Endometrial microvascular endothelial cells (primary cell): ENCODE data around the gene DOK7. TPM values are rescaled to one million over a fixed set of nuclear protein-coding genes. Genes with fewer than 3 reads are reported as not detected.

Experiments used
- in situ Hi-C: cut with HindIII; loops from 2 replicates; pipeline ENCODE4 v1.10.0; 2017; ENCODE audit warnings: low sequenced_read_pairs, low pct_unique_long_range_greater_than_20kb; ENCODE audit errors: inconsistent ontology term
- total RNA-seq: library from RNA; depleted of rRNA; stranded (reverse); fragments of >200 nt; gene quantifications from one replicate; pipeline ENCODE4 v1.2.3, GENCODE V29; 2015; ENCODE audit errors: inconsistent ontology term

DOK7 gene
- total RNA-seq, 1 donor from 2014 or later: not detected

DNA sequence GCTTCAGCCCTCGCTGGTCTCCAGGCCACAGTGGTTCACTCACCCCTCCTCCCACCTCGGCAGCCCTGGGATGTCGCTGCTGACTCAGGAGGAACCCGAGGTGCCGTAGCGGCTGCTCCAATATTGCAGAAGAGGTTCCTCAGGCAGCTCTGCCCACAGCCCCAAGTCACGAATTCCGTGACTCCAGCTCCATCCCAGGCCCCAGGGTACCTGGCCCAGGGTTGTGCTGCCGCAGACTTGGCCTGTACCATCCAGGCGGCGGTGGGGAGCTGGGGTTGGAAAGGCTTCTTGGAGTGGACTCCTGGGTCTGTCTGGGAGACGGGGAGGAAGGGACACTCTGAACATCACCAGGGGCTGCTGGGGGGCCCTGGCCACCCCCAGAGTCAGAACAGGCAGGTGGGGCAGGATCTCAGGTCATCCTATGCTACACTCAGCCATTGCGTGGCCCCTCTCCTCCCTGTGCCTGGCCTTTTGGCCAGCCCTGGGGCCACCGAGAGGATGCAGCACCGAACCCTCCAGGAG lies 22.1 kb upstream of the DOK7 start:
- in situ Hi-C loops: no loop called here

DNA sequence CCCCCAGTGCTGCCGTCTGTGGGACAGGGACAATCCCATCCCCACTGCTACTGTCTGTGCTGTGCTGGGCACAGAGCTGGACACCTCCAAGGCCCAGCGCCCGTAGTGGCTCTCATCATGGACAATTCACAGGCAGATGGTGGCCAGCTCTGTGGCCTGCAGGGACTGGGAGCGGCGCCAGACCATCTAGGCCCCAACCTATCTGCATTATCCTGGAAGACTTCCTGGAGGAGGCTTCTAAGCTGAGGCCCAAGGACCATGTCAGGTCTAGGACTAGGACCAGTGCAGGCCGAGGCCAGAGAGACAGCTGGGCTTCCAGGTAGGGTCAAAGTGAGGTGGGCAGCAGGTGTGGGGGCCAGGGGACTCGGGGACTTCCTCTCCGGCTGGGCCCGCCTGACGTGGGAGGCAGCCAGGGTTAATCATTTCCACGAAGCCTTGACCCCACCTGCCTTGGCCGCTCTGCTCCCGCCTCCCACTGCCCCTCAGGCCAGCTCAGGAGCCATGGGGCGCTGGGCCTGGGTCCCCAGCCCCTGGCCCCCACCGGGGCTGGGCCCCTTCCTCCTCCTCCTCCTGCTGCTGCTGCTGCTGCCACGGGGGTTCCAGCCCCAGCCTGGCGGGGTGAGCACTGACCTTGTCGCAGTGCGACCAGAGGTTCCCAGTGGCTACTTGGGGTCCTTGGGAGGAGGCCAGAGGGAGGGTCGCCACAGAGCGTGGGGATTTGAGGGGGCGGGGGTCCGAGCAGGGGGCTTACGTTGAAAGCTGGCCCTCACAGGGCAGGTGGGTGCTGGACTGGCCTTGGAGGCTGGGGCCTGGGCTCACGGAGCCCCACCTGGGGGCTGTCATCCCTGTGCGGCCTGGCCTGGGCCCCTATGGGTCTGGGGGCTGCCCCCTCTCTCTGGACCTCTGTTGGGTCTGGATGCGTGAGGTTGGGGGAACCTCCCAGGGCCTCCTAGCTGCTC lies 21.3 kb upstream of the DOK7 start, which contains the start of gene HGFAC:
HGFAC (plus strand) TSS at position 468 of the 959 bp plus-strand sequence; CDS start at position 502, 34 bp downstream.
- in situ Hi-C loops: no loop called here

DNA sequence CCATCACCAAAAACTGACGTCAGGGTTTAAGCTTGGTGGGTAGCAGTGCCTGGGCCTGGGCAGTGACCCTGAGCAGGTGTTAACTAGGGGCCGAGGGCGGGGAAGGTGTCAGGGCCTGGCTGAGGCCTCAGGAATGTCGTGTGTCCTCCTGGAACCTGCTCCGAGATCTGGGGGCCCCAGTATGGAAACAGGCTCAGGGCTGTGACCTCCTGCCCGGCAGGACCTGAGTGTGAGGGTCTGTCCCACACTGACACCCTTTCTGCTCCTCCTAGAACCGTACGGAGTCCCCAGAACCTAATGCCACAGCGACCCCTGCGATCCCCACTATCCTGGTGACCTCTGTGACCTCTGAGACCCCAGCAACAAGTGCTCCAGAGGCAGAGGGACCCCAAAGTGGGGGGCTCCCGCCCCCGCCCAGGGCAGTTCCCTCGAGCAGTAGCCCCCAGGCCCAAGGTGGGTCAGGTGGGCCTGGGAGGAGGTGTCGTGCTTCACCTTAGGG lies 20.6 kb upstream of the DOK7 start:
- in situ Hi-C loops: no loop called here

DNA sequence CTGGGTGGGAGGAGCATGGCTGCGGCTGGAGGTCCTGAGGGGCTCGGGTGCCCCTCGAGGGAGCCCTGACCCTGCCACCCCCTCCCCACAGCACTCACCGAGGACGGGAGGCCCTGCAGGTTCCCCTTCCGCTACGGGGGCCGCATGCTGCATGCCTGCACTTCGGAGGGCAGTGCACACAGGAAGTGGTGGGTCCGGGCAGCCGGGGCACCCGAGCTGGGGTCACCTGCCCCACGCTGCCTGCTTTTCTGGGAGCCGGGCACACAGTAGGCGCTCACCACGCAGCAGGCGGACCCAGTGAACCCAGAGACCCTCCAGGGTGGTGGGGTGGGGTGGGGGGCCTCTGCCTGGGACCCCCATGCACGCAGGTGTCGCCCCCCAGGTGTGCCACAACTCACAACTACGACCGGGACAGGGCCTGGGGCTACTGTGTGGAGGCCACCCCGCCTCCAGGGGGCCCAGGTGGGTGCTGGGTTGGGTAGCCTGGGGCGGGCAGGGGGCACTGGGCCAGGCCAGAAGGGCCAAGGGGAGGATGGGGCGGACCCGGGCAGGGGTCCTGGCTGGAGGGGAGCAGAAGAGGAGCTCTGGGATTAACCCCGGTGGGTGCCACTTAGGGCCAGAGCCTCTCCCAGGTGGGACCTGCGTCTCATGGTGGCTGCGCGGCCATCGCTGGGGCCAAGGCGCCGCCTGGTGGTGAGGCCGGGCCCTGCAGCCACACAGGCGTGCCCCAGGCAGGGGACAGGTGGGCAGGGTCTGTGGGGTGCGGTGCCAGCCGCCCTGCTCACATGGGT lies 20.0 kb upstream of the DOK7 start:
- in situ Hi-C loops: no loop called here

DNA sequence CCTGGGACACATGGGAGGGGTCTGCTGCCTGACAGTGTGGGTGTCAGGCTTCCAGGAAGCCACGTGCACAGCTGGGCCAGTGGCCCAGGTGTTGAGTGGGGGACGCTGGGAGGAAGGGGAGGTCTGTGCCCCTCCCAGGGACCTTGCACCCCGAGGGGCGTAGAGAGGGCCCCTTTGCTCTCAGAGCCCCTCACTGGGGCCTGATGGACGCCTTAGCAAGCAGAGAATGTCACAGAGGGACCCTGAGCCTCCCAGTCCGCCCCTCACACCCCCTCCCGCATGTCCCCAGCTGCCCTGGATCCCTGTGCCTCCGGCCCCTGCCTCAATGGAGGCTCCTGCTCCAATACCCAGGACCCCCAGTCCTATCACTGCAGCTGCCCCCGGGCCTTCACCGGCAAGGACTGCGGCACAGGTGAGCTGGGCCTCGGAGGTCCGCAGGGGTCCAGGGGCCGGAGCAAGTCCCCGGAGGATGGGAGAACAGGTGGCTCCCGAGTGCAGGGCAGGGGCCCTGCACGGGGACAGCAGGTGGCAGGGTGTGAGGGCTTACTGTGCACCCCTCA lies 19.3 kb upstream of the DOK7 start:
- in situ Hi-C loops: no loop called here

DNA sequence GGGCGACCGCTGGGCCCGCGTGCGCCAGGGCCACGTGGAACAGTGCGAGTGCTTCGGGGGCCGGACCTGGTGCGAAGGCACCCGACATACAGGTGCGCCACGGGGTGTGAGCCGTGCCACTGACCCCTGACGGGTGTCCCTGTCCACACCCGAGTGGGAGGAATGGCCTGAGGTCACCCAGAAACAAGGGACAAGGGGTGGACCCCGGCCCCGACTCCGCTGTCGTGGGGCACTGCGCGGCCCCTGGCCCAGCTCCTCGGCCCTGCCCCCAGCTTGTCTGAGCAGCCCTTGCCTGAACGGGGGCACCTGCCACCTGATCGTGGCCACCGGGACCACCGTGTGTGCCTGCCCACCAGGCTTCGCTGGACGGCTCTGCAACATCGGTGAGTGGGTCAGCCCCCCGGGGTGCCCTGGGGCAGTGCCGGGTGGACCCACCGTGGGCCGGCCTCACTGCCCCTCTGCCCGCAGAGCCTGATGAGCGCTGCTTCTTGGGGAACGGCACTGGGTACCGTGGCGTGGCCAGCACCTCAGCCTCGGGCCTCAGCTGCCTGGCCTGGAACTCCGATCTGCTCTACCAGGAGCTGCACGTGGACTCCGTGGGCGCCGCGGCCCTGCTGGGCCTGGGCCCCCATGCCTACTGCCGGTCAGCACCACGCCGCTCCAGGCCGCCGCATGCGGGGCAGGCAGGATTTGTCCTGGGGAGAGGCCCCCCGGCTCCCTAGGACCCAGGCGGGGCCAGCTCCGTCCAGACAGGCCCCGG lies 18.6 kb upstream of the DOK7 start:
- in situ Hi-C loops: no loop called here

DNA sequence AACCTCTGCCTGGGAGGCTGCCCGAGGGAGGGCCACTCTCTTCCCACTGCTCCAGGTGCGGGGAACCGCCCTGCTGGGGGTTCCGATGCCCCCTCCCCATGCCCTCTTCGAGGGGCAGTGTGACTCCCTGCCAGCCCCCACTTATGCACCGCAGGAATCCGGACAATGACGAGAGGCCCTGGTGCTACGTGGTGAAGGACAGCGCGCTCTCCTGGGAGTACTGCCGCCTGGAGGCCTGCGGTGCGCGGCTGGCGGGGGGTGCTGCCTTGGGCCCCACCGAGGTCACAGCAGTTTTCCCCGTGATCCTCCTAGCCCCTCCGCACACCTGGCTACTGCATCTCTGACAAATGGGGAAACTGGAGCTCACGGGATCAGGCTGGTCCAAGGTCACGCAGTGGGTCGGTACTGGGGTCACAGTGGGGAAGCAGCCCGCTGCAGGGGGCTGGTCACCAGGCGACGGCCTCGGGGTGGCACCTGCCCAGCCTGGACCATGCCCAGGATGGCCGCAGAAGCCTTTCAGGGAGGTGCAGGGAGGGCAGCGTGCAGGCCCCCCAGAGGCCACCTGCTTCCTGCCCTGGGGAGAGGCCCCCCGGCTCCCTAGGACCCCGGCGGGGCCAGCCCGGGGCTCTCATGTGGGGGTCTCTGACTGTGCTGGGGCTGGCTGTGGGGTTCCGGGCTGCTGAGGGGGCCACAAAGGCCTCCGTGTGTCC lies 17.8 kb upstream of the DOK7 start:
- in situ Hi-C loops: no loop called here

DNA sequence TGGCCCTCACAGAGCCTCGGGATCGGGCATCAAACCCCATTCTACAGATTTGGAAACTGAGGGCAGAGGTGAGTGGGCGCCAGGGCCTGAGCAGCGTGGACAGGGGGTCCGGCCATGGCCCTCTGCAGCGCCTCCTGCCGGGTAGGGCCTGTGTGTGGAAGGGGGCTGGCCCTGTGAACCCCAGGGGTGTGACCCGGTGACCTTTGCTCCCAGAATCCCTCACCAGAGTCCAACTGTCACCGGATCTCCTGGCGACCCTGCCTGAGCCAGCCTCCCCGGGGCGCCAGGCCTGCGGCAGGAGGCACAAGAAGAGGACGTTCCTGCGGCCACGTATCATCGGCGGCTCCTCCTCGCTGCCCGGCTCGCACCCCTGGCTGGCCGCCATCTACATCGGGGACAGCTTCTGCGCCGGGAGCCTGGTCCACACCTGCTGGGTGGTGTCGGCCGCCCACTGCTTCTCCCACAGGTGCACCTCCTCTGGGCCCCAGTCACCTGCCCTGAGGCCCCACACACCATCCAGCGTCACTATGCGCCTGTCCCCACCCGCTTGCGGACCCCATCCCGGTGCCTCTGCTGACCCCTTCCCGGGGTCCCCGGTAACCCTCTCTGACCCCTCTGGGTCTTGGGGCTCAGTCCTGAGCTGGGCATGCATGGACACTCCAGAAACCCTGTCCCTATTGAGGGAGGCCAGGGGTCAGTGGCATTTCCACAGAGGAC lies 17.1 kb upstream of the DOK7 start:
- in situ Hi-C loops: no loop called here

DNA sequence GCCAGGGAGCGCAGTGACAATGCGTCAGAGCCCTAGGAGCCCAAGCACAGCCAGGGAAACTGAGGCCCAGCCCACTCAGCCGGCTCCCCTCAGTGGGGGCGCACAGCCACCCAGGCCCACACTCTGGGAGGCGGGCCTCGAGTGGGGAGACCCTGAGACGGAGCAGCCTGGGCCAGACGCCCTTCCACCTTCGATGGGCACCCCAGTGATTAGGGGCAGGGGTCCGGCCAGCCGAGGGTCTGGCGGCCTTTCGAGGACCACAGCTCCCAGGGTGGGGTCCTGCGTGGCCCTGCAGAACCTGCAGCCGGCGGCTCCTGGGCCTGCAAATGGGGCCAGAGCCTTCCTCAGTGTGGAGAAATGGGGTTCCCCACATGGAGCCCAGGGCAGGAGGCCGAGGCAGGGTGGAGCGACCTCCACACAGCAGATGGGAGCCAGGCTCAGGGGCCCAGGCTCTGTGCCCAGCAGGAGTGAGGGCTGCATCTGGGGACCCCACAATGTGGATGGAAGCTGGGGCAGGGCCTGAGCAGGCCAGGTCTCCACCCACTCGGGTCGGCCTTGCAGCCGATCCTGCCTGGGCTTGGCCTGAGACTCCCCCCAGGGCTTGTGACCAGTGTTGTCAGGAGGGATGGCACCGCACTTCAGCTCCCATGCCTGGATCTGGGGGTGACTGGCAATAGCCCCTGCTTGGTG lies 16.3 kb upstream of the DOK7 start:
- in situ Hi-C loops: no loop called here

DNA sequence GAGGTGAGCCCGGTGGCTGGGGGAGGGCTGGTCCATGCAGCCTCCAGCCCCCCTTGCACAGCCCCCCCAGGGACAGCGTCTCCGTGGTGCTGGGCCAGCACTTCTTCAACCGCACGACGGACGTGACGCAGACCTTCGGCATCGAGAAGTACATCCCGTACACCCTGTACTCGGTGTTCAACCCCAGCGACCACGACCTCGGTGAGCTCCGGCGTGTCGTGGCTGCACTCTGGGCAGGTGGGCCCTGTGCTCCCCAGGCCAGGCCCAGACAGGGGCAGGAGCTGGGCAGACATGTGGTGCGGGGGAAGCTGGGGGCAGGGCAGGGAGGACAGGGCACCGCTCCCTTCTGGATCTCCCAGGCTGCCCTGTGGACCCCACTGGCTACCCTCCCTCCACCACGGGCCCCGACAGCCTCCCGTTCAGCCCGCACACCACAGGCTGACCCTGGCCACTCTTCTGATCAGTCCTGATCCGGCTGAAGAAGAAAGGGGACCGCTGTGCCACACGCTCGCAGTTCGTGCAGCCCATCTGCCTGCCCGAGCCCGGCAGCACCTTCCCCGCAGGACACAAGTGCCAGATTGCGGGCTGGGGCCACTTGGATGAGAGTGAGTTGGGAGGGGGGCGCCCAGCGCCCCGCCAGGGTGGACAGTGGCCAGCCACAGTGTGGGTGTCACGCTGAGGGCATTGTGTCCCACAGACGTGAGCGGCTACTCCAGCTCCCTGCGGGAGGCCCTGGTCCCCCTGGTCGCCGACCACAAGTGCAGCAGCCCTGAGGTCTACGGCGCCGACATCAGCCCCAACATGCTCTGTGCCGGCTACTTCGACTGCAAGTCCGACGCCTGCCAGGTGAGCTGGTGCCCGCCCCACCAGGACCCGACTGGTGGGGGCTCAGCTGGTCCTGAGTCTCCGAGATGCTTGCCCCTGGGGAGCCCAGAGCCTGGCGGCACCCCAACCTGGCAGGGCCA lies 15.4 kb upstream of the DOK7 start:
- in situ Hi-C loops: no loop called here

DNA sequence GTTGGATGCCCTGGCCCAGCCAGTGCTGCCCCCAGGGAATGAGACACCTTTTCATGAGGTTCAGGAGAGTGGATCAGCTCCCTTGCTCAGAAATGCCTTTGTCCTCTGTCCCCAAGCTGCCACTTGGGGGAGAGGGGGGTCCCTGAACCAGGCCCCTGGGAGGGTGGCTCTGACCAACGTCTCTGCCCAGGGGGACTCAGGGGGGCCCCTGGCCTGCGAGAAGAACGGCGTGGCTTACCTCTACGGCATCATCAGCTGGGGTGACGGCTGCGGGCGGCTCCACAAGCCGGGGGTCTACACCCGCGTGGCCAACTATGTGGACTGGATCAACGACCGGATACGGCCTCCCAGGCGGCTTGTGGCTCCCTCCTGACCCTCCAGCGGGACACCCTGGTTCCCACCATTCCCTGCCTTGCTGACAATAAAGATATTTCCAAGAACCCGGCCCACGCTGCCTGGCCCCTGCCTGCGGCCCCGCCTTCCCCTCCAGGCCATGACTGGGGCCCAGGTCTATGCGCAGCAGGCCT lies 14.0 kb upstream of the DOK7 start:
- in situ Hi-C loops: no loop called here

DNA sequence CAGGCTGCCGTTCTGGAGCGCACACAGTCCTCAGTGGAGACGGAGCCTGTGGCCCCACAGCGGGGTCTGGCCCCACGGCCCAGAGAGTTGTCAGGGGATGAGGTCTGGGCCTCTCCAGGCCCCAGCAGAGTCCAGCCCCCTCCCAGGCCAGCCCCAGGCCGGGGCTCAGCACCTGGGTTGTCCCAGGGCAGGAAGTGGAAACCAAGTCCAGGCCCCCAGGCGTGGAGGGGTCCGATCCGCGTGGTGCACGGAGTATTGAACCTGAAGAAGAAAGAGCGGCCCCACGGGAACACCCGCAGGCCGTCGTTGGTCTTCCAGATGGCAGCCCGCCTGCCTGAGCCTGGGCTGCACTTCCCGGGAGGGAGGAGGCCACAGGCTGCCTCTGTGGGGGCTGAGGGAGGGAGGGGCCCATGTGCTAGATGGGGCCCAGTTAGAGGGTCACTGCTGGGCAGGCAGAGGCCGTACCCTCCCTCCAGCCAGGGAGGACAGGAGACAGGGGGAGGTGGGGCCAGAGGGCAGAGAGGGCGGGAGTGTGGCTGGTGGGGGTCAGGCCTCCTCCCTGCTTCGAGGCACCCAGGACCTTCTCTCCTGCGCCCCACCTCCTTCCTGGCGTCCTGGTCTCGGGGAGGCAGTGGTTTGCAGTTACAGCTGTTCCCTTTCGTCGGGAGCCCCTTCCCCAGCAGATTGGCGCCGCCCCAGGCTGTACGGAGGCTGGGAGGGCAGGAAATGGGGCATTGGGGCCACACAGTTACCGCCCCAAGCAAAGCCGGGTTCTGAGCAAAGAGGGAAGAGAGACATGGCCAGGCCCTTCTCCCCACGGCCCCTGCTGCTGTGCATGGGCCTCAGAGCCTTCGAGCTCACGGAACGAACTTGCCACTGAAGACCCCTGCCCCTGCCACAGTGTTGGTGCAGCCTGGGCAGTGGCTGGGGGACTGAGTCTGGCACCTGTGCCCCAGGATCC lies 13.3 kb upstream of the DOK7 start:
- in situ Hi-C loops: no loop called here

DNA sequence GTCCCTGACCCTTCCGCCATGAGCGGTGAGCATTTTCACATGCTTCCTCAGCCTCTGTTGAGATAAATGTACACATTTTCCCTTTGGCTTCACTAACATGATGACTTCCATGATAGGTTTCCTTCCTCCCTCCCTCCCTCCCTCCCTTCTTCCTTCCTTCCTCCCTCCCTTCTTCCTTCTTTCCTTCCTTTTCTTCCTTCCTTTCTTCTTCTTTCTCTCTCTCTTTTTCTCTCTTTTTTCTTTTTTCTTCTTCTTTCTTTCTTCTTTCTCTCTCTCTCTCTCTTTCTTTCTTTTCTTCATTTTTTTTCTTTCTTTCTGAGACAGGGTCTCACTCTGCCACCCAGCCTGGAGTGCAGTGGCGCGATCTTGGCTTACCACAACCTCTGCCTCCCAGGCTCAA lies 12.5 kb upstream of the DOK7 start:
- in situ Hi-C loops: no loop called here

DNA sequence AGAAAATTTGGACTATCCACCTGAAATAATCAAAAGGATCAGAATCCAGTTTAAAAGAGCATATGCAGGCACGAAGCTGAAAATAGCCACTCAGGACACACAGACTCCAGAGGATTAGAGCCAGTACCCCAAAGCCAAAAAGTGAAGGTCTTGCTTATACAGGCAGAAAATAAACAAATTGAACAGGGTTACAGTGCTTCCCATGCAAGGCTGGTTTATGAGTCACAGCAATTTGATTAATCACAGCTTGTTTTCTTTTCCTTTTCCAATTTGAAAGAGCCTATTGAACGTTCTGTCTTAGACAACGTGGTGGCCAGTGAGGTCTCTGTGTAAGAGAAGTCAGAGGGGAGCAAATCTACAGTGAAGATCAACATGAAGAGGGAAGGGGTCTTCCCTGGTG lies 11.2 kb upstream of the DOK7 start:
- in situ Hi-C loops: no loop called here
